Measurements from ENCODE around the gene GABRB1. TPM values are rescaled to one million over a fixed set of nuclear protein-coding genes. Genes with fewer than 3 reads are reported as not detected.
A peak's percentile ranks its signal among the peaks of the same experiment; 100 is the strongest.

Gene GABRB1
- polyA plus RNA-seq, 3 donors = not detected

DNA sequence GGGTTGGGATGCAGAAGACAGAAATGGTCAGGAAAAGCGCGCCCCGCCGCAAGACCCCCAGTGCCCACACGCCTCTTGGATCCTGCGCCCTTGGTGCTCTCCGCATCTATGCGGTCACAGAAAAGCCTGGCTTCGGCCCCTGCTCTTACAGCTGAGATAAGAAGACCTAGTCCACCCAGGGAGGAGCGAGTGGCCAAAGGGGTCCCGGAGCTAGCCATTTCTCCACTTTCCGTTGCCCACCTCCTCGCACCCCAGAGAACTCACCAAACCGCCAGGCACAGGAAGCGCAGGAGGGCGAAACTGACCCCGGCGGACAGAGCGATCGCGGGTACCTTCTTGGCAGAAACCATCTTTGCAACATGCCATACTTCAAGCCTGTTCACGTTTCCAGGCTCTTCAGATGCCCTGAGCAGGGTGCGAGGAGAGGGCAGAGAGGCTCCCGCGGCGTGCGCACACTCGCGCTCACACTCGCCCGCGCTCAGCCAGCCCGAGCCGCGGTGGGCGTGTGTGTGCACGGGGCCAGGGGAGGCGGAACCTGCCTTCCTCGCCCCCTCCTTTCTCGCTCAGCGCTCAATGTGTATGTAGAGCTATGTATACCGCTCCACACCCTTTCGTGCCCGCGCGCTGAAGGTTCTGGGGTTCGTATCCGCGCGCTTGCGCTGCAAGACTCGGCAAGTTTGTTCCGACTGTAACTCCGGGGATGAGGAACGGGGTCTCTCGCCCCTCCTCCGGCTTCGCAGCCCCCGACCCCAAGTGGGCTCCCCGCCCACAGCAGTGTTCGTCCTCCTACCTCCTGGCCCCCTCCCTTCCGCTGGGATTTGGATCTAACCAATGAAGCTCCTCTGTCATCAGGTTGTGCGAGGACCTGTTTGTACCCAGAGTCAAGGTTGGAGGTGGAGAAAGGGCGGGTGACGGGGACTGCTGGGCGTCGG, 38.0 kb upstream of the GABRB1 start, which contains the start of gene GABRA4:
Gene GABRA4 (minus strand): TSS at position 507 of the 932 bp plus-strand sequence. CDS start 157 bp downstream, at position 350.
- TF ChIP-seq, protein P1, sequence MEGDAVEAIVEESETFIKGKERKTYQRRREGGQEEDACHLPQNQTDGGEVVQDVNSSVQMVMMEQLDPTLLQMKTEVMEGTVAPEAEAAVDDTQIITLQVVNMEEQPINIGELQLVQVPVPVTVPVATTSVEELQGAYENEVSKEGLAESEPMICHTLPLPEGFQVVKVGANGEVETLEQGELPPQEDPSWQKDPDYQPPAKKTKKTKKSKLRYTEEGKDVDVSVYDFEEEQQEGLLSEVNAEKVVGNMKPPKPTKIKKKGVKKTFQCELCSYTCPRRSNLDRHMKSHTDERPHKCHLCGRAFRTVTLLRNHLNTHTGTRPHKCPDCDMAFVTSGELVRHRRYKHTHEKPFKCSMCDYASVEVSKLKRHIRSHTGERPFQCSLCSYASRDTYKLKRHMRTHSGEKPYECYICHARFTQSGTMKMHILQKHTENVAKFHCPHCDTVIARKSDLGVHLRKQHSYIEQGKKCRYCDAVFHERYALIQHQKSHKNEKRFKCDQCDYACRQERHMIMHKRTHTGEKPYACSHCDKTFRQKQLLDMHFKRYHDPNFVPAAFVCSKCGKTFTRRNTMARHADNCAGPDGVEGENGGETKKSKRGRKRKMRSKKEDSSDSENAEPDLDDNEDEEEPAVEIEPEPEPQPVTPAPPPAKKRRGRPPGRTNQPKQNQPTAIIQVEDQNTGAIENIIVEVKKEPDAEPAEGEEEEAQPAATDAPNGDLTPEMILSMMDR (IDR thresholded peaks at IDR 0.05) = no peak
- Histone ChIP-seq H3K4me2 (replicated peaks; ENCODE audit: extremely low read depth, low read length, poor library complexity, severe bottlenecking) (peak within 1 kb of the TSS; percentile 81), H4K20me1 (ENCODE audit: insufficient read depth, low read length) (no peaks in the 10 kb centered on the region), H3K9me3 (replicated peaks in 1 of 2; ENCODE audit: control insufficient read depth in 1 of 2, insufficient read depth in 1 of 2, low read length in 2 of 2) (peaks cover 0 to 19% of the 10 kb centered on the region in 2 donors), H3K27me3 (ENCODE audit: control insufficient read depth in 2 of 2, insufficient read depth in 2 of 2, low read length in 2 of 2) (peaks cover 54 to 67% of the 10 kb centered on the region in 2 donors), H2AFZ (ENCODE audit: insufficient read depth, low read depth, low read length, poor library complexity, severe bottlenecking) (peak within 1 kb of the TSS; percentile 54), H3K9ac (ENCODE audit: insufficient read depth, low read length, poor library complexity, severe bottlenecking) (no peak within 1 kb of the TSS), H3K36me3 (replicated peaks in 1 of 2; ENCODE audit: control insufficient read depth in 1 of 2, insufficient read depth in 2 of 2, low read length in 2 of 2) (no peaks in the 10 kb centered on the region), H3K4me1 (ENCODE audit: control insufficient read depth in 1 of 2, insufficient read depth in 2 of 2, low read length in 2 of 2) (peaks cover 23 to 24% of the 10 kb centered on the region in 2 donors), H3K27ac (ENCODE audit: low read depth in 1 of 2, low read length in 2 of 2) (no peak within 1 kb of the TSS), H3K4me3 (replicated peaks in 1 of 3; ENCODE audit: low read depth in 2 of 3, low read length in 3 of 3) (peak within 1 kb of the TSS in 2 of 3 experiments; percentile 4 to 71), H3K79me2 (ENCODE audit: insufficient read depth, low read length) (no peaks in the 10 kb centered on the region)
- Mint-ChIP-seq H3K9me3 (peaks cover 0 to 9% (median 2%) of the 10 kb centered on the region in 7 donors), H3K4me1 (peaks cover 28% of the 10 kb centered on the region), H3K4me3 (peak within 1 kb of the TSS; percentile 76 to 93), H3K36me3 (peaks cover 4% of the 10 kb centered on the region in 2 donors), H3K27ac (no peak within 1 kb of the TSS), H3K27me3 (ENCODE audit: low read depth in 3 of 3) (peaks cover 43 to 58% (median 54%) of the 10 kb centered on the region in 3 donors)
- WGBS (ENCODE audit: insufficient coverage) = 2% methylated on average over 54 of the region's 67 CpGs
- no peak for DNase-seq
- intact Hi-C loops (cut with micrococcal nuclease) = no loop called here

DNA sequence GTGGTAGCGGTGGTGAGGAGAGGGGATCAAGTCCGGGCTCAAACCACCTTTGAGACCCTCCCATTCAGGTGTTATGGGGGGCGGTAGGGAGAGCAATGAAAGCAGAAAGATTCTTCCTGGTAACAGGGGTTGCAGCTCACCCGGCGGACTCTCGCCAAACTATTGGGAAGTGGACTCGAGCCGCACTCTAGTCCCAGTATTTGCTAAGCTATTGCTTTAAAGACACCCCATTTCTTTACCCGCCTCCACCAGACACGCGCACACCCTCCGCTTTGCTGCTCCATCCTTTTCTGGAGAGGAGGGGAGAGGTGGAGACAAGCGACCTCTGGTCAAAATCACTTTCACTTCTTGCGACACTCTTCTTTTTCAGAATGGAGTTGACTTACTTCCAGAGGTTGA, 37.4 kb upstream of the GABRB1 start:
- Mint-ChIP-seq H3K27ac (no peak overlapping the region), H3K9me3 (peaks cover 0 to 9% (median 2%) of the 10 kb centered on the region in 7 donors), H3K27me3 (ENCODE audit: low read depth in 3 of 3) (peaks cover 43 to 58% (median 57%) of the 10 kb centered on the region in 3 donors), H3K4me3 (peak overlapping the region; percentile 76 to 93), H3K36me3 (peaks cover 4% of the 10 kb centered on the region in 2 donors), H3K4me1 (peaks cover 25% of the 10 kb centered on the region)
- Histone ChIP-seq H3K27me3 (ENCODE audit: control insufficient read depth in 2 of 2, insufficient read depth in 2 of 2, low read length in 2 of 2) (peaks cover 54 to 67% of the 10 kb centered on the region in 2 donors), H3K4me3 (replicated peaks in 1 of 3; ENCODE audit: low read depth in 2 of 3, low read length in 3 of 3) (peak overlapping the region in 1 of 3 experiments; percentile 71), H3K27ac (ENCODE audit: low read depth in 1 of 2, low read length in 2 of 2) (no peak overlapping the region), H3K9ac (ENCODE audit: insufficient read depth, low read length, poor library complexity, severe bottlenecking) (no peak overlapping the region), H2AFZ (ENCODE audit: insufficient read depth, low read depth, low read length, poor library complexity, severe bottlenecking) (peak overlapping the region; percentile 54), H3K4me2 (replicated peaks; ENCODE audit: extremely low read depth, low read length, poor library complexity, severe bottlenecking) (peak overlapping the region; percentile 81), H3K36me3 (replicated peaks in 1 of 2; ENCODE audit: control insufficient read depth in 1 of 2, insufficient read depth in 2 of 2, low read length in 2 of 2) (no peaks in the 10 kb centered on the region), H4K20me1 (ENCODE audit: insufficient read depth, low read length) (no peaks in the 10 kb centered on the region), H3K9me3 (replicated peaks in 1 of 2; ENCODE audit: control insufficient read depth in 1 of 2, insufficient read depth in 1 of 2, low read length in 2 of 2) (peaks cover 0 to 19% of the 10 kb centered on the region in 2 donors), H3K79me2 (ENCODE audit: insufficient read depth, low read length) (no peaks in the 10 kb centered on the region), H3K4me1 (ENCODE audit: control insufficient read depth in 1 of 2, insufficient read depth in 2 of 2, low read length in 2 of 2) (peaks cover 23 to 24% of the 10 kb centered on the region in 2 donors)
- intact Hi-C loops (cut with micrococcal nuclease) = no loop called here
- TF ChIP-seq, protein P1 (IDR thresholded peaks at IDR 0.05) = no peak
- no CpG with 5 or more reads among the region's 14 CpGs for WGBS (ENCODE audit: insufficient coverage)
- no peak for DNase-seq
